Stimulated activated CD8-positive, alpha-beta memory T cell treated with anti-CD3 and anti-CD28 coated beads, Interleukin-4, amount 100 ng/mL, for 4 hours (primary cell): ENCODE measurements around the gene SLC23A2.

Source experiments
- DNase-seq, 2 donors: peaks; one replicate each; pipeline ENCODE4 v3.0.0-alpha.2; 2020; ENCODE audit warnings: low read depth in 2 of 2, low spot score in 1 of 2

Gene SLC23A2

DNA sequence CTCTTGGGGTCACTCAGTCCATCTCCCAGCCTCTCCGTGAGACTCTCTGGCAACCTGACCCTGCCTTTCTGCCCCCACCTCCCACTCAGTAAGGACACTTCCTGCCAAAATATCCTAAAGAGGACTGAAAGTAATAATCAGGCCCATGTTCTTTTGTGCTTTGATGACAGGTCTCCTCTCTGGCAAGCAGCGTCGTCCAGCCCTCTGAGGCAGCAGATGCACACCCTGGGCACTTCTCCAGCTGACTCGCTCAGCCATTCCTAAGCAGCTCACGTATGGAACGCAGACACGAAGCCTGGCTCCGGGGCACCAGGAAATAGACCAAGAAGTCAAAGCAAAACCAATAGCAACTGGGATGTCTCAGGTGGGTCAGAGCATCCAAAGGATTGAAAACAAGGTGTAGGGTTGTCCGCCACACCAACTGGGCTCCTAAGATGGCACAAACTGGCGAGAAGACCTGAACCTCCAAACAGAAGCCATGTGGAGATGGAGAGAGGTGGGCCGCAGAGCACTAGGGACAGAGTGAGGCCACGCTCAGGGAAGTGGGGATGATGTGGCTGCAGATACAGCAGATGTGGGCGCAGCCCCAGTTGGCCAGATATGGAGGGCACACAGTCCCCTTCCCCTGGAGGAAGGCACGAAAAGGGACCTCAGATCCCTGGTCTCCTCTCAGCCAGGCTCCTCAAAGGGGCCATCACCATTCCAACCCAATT is 180.3 kb downstream of the SLC23A2 start:
- no peak for DNase-seq

- DNase-seq: no peak
Observed at GRCh38 chr20:4819901-4820300, 181.4 kb downstream of the SLC23A2 start.

- DNase-seq: no peak
Observed at GRCh38 chr20:4817230-4817671, 184.1 kb downstream of the SLC23A2 start.

GRCh38 chr20:4815628-4816027 is 185.7 kb downstream of the SLC23A2 start:
- no peak for DNase-seq

GRCh38 chr20:4814696-4815252 is 186.5 kb downstream of the SLC23A2 start:
- peak in 1 of 2 donors; percentile 69 for DNase-seq

- DNase-seq: no peak
Observed at GRCh38 chr20:4813863-4814695, 187.2 kb downstream of the SLC23A2 start.

DNA sequence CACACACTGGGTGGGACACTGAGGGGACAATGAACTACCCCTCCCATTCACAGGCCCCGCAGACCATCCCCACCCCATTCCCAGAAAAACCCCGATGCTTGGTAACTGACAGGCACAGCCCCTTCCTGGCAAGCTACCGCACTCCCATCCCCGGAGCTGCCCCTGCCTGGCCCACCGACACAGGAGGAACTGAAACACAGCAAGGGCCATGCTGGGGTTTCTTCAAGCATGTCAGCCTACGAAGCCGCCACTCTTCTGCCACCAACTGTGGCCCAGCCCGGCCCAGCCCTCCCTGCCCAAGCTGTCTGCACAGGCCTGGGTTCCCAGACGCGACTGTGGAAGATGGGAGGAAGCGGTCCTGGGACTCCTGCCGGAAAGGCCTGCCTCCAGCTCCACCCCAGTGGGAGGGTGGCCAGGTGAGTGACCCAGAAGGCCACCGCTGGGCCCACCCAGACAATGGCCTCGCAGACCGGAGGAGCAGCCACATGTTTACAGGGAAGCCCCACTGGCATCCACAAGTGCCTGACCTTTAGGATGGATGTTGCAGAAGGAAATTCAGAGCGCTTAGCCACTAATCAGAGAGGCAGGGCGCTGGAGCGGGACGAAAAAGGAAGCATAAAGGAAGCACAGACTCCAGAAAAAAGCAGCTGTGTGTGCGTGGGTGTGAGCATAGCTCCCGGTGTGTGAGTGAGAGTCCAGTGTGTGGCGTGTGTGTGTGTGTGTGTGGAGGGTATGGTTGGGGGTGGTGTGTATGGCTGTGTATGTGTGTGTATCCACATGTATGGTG is 188.0 kb downstream of the SLC23A2 start:
- no peak for DNase-seq

DNA sequence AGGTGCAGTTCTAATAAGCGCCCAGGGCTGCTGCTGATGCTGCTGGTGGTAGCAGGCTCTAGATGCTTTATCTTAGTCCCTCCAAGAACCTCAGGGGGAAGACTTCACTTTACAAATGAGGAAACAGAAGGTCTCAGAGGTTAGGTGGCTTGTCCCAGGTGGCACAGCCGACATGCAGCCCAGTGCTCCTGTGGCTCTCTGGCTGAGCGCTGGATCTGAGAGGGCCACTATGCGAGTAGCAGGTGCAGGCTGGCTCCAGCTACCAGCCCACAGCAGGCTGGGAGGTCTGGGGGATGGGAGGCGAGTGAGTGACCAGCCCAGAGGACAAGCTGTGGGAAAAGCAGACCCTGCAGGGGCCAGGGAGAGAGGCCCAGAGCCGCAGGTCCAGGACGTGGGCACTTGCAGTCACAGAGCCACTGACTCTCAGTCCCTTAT is 188.7 kb downstream of the SLC23A2 start:
- no peak for DNase-seq

DNA sequence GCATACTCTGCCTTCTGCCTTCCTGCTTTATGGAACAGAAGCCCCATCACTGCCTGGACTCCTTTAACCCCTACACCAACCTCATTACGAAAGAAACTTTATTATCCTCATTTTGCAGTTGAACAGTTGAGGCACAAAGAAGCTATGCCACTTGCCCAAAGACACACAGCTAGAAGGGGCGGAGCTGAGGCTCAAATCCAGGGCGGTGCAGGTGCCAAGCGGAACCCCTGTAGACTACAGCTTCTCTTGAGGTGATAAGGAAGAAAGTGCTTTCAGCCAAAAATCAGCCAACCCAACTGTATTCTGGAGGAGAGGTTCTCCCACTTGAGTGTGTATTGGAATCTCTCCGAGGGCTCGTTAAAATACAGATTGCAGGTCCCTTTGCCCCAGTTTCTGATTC is 189.1 kb downstream of the SLC23A2 start:
- no peak for DNase-seq

DNA sequence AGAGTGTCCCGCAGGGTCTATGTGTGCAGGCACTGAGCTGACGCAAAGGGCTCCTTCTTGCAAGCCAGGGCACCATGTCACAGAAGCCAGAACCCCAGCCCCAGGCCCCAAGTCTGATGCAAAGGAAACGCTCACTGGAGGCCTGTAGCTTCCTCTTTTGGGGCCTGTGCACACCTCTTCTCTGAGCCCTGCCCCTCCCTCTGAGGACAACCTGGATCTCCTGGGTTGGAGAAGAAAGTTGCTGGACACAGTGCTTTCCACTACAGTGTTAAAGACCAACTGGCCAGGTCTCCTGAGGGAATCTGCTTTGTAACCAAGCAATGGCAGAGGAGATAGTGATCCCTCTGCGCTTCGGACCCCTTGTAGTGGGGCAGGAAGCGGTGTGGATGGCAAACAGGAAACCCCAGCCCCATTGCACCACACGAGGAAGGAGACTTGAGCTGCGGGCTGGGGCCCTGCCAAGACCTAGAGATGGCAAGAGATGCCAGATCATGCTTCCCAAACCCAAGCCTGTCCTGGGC is 189.6 kb downstream of the SLC23A2 start:
- DNase-seq: no peak

- DNase-seq: no peak
Observed at GRCh38 chr20:4811257-4811656, 190.1 kb downstream of the SLC23A2 start.

DNA sequence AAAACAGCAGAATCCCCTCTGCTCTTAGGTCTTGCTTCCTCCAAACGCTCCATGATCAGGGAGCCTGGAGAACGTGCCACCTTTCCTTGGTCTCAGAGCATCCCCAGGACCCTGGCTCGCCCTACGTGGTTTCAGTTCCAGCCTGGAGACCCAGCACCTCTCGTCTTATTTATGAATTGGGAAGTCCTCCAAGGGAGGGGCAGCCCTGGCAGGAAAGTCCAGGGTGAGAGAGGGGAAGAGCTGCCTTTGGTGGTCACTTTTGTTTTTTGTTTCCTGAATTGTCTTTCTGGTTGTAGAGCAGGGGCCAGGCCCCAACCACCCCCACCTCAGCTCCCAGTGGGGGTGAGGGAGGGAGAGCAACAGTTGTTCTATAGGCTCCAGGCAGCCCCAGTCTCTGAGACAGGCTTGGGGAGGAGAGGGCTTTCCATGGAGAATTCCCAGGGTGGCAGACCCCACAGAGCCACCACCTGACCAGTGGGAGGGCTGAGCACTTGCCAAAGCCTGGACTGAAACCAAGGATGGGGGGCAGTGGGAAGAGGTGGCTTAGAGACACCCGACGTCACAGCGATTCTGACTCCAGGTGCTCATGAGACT is 190.8 kb downstream of the SLC23A2 start:
- DNase-seq: no peak

- DNase-seq: no peak
Observed at GRCh38 chr20:4809707-4810106, 191.6 kb downstream of the SLC23A2 start.

- DNase-seq: no peak
Observed at GRCh38 chr20:4808872-4809271, 192.4 kb downstream of the SLC23A2 start.

- DNase-seq: no peak
Observed at GRCh38 chr20:4805663-4806449, 195.5 kb downstream of the SLC23A2 start.

DNA sequence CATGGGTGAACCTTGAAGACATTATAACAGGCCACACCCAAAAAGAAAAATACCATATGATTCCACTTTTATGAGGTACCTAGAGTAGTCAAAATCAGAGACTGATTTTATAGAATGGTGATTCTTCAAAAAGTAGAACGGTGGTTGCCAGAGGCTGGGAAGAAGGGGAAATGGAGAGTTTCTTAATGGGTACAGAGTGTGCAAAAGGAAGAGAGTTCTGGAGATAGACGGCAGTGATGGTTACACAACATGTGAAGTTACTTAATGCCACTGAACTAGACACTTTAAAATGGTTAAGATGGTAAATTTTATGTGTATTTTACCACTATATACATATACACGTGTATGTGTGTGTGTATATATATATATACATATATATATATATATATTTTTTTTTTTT is 198.8 kb downstream of the SLC23A2 start:
- DNase-seq: no peak
